Adrenal gland (tissue), 12 donors: ENCODE data around the gene CCNY. TPM values are rescaled to one million over a fixed set of nuclear protein-coding genes. Genes with fewer than 3 reads are reported as not detected.

ENCODE experiments used
- DNase-seq, 7 donors: peaks; one replicate each; pipeline ENCODE4 v3.0.0-alpha.2; 2019 to 2020
- H3K27ac ChIP-seq, 5 donors: fragments of 200-600 bp; sonication (generic) in 4 of 5; 1 replicate in 3 of 5; 2 replicates in 2 of 5; pipeline versions ENCODE4 v1.5.1 to v1.8.0; 2016 to 2020; ENCODE audit warnings: mild to moderate bottlenecking in 1 of 5
- H3K27me3 ChIP-seq: fragments of 200-600 bp; 2 replicates; pipeline ENCODE4 v1.8.0; 2021
- H3K36me3 ChIP-seq, 2 donors: fragments of 200-600 bp; replicated peaks in 1 of 2; 1 replicate in 1 of 2; 2 replicates in 1 of 2; pipeline versions ENCODE4 v1.5.1 to v1.8.0; 2018 to 2022
- H3K4me1 ChIP-seq, 2 donors: fragments of 200-600 bp; replicated peaks in 1 of 2; 1 replicate in 1 of 2; 2 replicates in 1 of 2; pipeline versions ENCODE4 v1.5.1 to v1.8.0; 2018 to 2021
- H3K4me3 ChIP-seq, 4 donors: fragments of 200-600 bp; sonication (generic) in 3 of 4; one replicate each; pipeline ENCODE4 v1.5.1; 2016 to 2018
- H3K9me3 ChIP-seq, 3 donors: fragments of 200-600 bp; sonication (generic) in 1 of 3; replicated peaks in 1 of 3; 1 replicate in 2 of 3; 2 replicates in 1 of 3; pipeline versions ENCODE4 v1.5.1 to v1.8.0; 2016 to 2021
- CTCF ChIP-seq, 6 experiments: fragments of 450-650 bp in 4 of 6; fragments of 200-600 bp in 2 of 6; sonication (generic) in 1 of 6; IDR thresholded peaks; 1 replicate in 5 of 6; 2 replicates in 1 of 6; pipeline versions ENCODE4 v1.5.1 to v1.8.0; 2016 to 2021; ENCODE audit warnings: antibody characterized with exemption in 6 of 6, mild to moderate bottlenecking in 2 of 6, moderate library complexity in 1 of 6
- POLR2A ChIP-seq, 2 donors: fragments of 450-650 bp; IDR thresholded peaks; one replicate each; pipeline ENCODE4 v1.6.1; 2017; ENCODE audit warnings: antibody characterized with exemption in 2 of 2, mild to moderate bottlenecking in 2 of 2, moderate library complexity in 1 of 2
- WGBS, 4 donors: extraction: QIAGEN DNeasy Blood & Tissue Kit in 2 of 4; methylation state at CpG; one replicate each; pipeline versions ENCODE4 v1.1.5 to v1.1.7; 2013 to 2017; 5-methylcytosine and 5-hydroxymethylcytosine counted together
- intact Hi-C, 2 donors: fragments of 100-400 bp; cut with DNase I; formaldehyde crosslinking; loops; one replicate each; pipeline versions ENCODE4 v1.14.1 to v1.15.0; 2022 to 2023
- polyA plus RNA-seq, 3 donors: library from polyadenylated mRNA; stranded (reverse); fragments of 200-250 nt in 2 of 3; fragments of 350-450 nt in 1 of 3; fragmentation: Illumina TruSeq in 1 of 3; extraction: RNeasy Lipid Tissue Mini Kit (QIAGEN cat#74804) in 1 of 3; gene quantifications; one replicate each; pipeline ENCODE4 v1.2.3, GENCODE V29; 2013 to 2014
- total RNA-seq, 9 donors: library from RNA; depleted of rRNA in 4 of 9; stranded (reverse); fragments of >200 nt in 4 of 9; fragments of 120-200 nt in 1 of 9; fragmentation: NEBNext Ultra II Directional in 1 of 9; extraction: Animal tissue kit (Norgen Biotek cat#: 25700) in 1 of 9; gene quantifications; one replicate each; pipeline versions ENCODE4 v1.1.0 to v1.2.4, GENCODE V29; 2013 to 2023
- donor health status: healthy with polysubstance abuse.
- donor health status: Bipolar disorder and iron deficiency.
- donor health status: DM: yes; HTN: yes; CAD: no.
- donor health status: DM: no; HTN: no; CAD: no.
- donor health status: DM: no; HTN: no; CAD: no.
- donor health status: DM: yes; HTN: yes; CAD: no.

The CCNY gene
- total and polyA plus RNA-seq, 12 donors = 18.3 to 87.0 (median 45.2) TPM

GRCh38 chr10:35391954-35392262 is 55.6 kb downstream of the CCNY start:
- no peak for DNase-seq
- no peaks in the 10 kb centered on the region for H3K9me3 ChIP-seq
- no peaks in the 10 kb centered on the region for H3K36me3 ChIP-seq
- peaks cover 14 to 38% of the 10 kb centered on the region in 2 donors for H3K4me1 ChIP-seq
- TF ChIP-seq POLR2A (IDR thresholded peaks at IDR 0.05) (no peak), CTCF (IDR thresholded peaks at IDR 0.05) (no peak)
- intact Hi-C loops = no loop called here
- no peak overlapping the region for H3K27ac ChIP-seq
- H3K27me3 ChIP-seq = no peaks in the 10 kb centered on the region
- H3K4me3 ChIP-seq = no peak overlapping the region
- 97 to 99% (median 98%) methylated on average over 2 of the region's 2 CpGs for whole genome bisulfite sequencing, 4 donors

- intact Hi-C loops = no loop called here
- Histone ChIP-seq H3K27me3 (no peaks in the 10 kb centered on the region), H3K9me3 (no peaks in the 10 kb centered on the region), H3K4me3 (no peak overlapping the region), H3K27ac (no peak overlapping the region), H3K4me1 (peaks cover 11 to 30% of the 10 kb centered on the region in 2 donors), H3K36me3 (no peaks in the 10 kb centered on the region)
- 86 to 91% (median 89%) methylated on average over 8 of the region's 8 CpGs for WGBS, 4 donors
- no peak for DNase-seq
- no peak for TF ChIP-seq POLR2A (IDR thresholded peaks at IDR 0.05)
- TF ChIP-seq CTCF (IDR thresholded peaks at IDR 0.05) = no peak
Measured at GRCh38 chr10:35392482-35393228, 56.3 kb downstream of the CCNY start.

GRCh38 chr10:35394411-35394851 is 58.1 kb downstream of the CCNY start:
- Histone ChIP-seq H3K36me3 (no peaks in the 10 kb centered on the region), H3K27ac (no peak overlapping the region), H3K4me3 (no peak overlapping the region), H3K27me3 (no peaks in the 10 kb centered on the region), H3K9me3 (no peaks in the 10 kb centered on the region), H3K4me1 (peaks cover 11 to 23% of the 10 kb centered on the region in 2 donors)
- intact Hi-C loops = no loop called here
- DNase-seq = no peak
- 74 to 85% (median 79%) methylated on average over 6 of the region's 6 CpGs for WGBS, 4 donors
- no peak for TF ChIP-seq CTCF (IDR thresholded peaks at IDR 0.05)
- TF ChIP-seq POLR2A (IDR thresholded peaks at IDR 0.05) = no peak

GRCh38 chr10:35394934-35395333 is 58.6 kb downstream of the CCNY start:
- peaks cover 8 to 23% of the 10 kb centered on the region in 2 donors for H3K4me1 ChIP-seq
- no peaks in the 10 kb centered on the region for H3K36me3 ChIP-seq
- 94 to 100% (median 99%) methylated on average over 3 of the region's 3 CpGs for WGBS, 4 donors
- no peak for DNase-seq
- H3K27ac ChIP-seq = no peak overlapping the region
- intact Hi-C loops = no loop called here
- no peaks in the 10 kb centered on the region for H3K27me3 ChIP-seq
- H3K9me3 ChIP-seq = no peaks in the 10 kb centered on the region
- TF ChIP-seq CTCF (IDR thresholded peaks at IDR 0.05) (no peak), POLR2A (IDR thresholded peaks at IDR 0.05) (no peak)
- H3K4me3 ChIP-seq = no peak overlapping the region
